Smooth muscle cell of the brain vasculature (primary cell): ENCODE results near the gene TREML2.

Source experiments
- DNase-seq: peaks from one replicate; pipeline ENCODE4 v3.0.0-alpha.2; 2012; ENCODE audit warnings: low read depth, low spot score

TREML2 gene

GRCh38 chr6:41177287-41177686 is 23.7 kb downstream of the TREML2 start:
- no peak for DNase-seq

GRCh38 chr6:41176189-41176588 is 24.8 kb downstream of the TREML2 start:
- DNase-seq: no peak

DNA sequence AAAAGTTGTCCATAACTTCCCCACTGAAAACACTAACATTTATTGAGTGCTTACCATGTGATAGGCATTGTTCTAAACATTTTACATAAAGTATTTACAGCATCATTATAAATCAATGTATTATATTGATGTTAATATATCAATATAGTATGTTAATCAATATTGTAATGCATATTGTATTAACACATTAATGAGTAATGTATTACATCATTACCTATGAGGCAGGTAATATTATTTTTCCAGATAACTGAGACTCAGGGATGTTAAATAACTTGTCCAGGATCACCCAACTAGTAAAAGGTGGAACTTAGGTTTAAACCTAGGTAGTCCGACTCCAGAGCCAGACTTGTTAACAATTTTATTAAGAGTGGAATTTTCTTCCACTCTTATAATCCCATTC is 25.9 kb downstream of the TREML2 start:
- no peak for DNase-seq

DNA sequence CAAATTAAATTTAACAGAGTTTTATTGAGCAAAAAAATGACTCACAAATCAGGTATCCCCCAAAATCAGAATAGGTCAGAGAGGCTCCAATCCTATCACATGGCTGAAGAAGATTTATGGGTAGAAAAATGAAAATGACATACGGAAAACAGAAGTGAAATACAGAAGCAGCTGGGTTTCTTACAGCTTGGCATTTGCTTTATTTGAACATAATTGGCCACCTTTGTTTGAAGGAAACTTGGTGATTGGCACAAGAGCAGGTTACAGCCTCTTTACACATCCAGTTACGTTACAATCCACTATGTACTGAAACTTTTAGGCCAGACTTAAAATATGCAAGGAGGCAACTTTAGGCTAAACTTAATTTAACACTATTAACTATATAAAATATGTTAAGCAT is 26.3 kb downstream of the TREML2 start:
- no peak for DNase-seq

DNA sequence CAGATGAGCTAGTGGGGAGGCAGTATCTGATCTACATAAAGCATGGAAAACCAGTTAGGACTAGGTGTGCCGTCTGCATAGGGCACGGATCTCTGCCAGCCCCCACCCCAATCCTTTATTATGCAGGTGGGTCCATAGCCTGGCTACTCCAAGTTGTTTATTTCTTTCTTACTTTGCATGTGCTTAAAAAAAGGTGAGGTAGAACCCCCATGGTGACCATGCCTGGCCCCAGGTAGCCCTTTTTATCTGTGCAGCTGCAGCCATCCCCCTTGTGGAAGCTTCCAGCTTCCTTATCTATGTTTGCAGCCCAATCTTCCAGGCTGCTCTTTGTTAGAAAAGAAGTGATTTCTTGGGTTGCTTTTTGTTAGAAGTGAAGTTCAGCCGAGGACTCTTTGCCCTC is 29.0 kb downstream of the TREML2 start:
- DNase-seq: no peak

DNA sequence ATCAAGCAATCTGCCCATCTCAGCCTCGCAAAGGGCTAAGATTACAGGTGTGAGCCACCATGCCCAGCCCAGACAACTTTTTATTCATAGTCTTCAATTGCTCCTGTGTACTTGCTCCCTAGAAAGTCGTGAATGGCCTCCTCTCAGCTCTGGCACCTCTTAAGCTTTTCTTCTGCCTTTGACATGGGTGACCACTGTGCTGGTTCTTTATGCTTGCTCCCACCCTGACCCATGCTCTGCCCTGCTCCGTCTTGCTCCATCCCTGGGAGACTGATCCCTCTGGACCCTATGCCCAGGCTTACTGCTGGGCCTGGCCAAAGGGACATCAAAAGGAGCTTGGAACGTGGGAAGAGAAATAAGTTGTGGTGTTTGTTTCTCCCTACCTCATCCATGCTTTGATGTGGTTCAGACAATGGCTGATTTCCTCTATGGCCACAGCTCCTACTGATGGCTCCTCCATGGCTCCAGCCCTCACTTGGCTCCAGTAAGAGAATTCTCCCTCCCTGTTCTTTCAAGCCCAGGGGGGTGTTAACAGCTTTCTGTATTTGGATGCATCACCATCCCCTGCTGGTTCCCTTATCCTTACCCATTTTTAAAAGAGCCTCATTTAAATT is 30.3 kb downstream of the TREML2 start:
- DNase-seq: no peak

- no peak for DNase-seq
Observed at GRCh38 chr6:41167173-41167963, 33.6 kb downstream of the TREML2 start.

- DNase-seq: no peak
Observed at GRCh38 chr6:41164551-41165120, 36.3 kb downstream of the TREML2 start.

DNA sequence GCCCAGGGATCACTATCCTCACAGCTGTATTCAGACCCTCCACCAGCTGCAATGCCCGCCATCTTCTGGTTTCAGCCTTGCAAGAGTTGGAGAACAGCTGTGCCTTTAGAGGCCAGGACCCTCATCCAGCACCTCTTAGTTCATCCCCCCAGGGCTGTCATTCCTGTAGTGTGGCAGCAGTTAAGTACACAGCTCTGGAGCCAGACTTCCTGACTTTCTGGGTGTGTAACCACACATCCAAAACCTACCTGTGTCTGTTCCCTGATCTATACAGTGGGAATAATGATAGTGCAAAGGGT is 37.6 kb downstream of the TREML2 start:
- no peak for DNase-seq

- DNase-seq: no peak
Observed at GRCh38 chr6:41162687-41163418, 38.1 kb downstream of the TREML2 start, which contains the start of gene TREM2. TREM2 (minus strand) TSS chr6:41163116; CDS start chr6:41163082, 34 bp downstream.

DNA sequence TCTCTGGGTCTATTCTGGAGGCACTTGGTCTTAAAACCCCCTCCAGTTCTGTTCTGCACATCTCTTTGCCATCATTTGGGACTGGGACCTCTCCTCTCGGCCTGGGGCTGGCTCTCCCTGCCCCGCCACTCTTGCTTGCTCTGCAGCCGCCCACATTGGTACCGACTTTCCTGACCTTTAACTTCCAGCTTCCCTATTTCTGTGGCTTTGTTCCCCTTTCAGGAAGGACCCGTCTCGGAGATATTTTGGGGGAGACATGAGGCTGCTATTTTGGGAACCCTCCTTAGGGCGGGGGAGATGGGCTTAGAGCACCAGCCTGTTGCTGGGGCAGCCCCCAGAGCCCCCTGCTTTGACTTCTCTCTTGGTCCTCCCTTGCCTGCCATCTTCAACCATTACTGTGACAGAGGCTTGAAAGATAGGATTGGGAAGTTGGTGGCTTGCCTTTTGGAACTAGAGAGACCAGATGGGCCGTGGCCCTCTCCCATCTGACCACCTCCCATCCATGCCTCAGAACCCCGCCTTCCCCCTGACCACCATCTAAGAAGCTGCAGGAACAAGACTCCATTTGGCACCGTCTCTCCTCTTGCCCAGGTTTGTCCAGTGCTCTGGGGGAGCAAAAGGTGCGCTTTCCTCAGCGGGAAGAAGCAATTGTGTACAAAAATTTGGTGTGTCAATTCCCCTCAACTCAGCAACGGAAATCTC is 38.9 kb downstream of the TREML2 start:
- DNase-seq: no peak

GRCh38 chr6:41161380-41161779 is 39.6 kb downstream of the TREML2 start:
- DNase-seq: no peak

DNA sequence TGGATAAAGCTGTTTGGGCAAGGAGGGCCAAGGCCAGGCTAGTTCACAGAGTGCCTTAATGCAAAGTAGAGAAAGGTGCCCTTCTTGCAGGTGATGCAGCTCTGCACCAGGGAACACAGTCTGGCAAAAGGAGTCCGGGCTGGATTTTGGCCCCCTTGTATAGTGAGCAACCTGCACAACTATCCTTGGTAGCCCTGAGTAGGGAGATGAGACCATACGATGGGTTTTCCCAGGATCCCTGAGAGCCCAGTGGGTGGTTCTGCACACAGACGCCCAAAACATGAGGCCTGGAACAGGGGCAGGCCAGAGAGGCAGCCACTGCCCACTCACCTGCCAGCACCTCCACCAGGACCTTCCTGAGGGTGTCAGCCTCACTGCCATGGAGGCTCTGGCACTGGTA is 40.0 kb downstream of the TREML2 start:
- DNase-seq: no peak

- DNase-seq: no peak
Observed at GRCh38 chr6:41159415-41160082, 41.4 kb downstream of the TREML2 start.

DNA sequence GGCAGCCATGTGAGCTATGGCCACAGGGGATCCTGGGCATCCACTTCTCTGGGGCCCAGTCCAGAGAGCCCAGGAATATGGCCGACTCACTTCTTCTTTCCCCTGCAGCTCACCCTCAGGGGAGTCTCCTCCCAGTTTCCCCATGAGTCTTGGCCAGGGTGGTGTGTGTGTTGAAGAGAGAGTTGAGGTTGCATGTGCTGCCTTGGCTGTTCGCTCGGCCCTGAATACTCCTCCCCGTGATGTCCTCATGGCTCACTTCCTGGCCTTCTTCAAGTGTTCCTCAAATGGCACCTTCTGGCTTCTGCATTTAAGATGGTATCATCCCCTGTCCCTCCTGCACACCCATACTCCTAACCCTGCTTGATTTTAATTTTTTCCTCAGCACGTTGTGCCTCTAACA is 43.6 kb downstream of the TREML2 start:
- DNase-seq: no peak

GRCh38 chr6:41156771-41157170 is 44.2 kb downstream of the TREML2 start:
- DNase-seq: no peak

DNA sequence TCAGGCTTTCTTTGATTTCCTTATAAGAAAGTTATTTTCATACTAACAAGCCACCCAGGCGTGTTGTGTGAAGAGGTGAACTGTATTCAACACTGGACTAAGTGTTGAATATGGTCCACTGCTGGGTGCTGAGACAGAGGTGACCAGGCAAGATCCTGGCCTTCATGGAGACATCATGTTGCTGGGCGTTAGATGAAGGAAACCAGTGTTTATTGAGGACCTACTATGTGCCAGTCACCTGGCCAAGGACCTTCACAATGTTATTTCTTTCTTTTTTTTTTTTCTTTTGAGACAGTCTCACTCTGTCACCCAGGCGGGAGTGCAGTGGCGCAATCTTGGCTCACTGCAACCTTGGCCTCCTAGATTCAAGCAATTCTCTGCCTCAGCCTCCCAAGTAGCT is 44.9 kb downstream of the TREML2 start:
- DNase-seq: no peak

- no peak for DNase-seq
Observed at GRCh38 chr6:41155132-41155805, 45.7 kb downstream of the TREML2 start.

GRCh38 chr6:41153992-41154625 is 46.8 kb downstream of the TREML2 start, which contains the start of gene TREML1:
TREML1 (minus strand) TSS chr6:41154347; CDS start chr6:41154288, 59 bp downstream.
- DNase-seq: no peak

DNA sequence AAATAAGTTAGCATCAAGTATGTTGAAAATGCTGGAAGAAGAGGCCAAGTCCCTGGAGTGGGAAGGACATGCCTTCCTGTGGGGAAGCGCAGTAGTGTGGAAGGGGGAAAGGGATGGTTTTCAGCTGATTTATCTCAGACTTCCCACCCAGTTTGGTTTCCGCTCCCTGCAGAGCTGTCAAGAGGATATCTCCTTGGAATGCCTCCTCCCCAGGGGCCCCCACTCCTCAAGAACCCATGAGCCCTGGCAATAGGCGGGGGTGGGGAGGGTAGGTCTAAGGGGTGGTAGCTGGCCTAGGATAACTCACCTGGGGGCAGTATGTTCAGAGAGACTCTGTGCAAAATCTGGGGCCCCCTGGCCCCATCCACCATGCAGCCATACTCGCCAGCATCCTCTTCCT is 47.5 kb downstream of the TREML2 start:
- DNase-seq: no peak
